T-cell (primary cell): ENCODE results near the gene CCL23. TPM values are rescaled to one million over a fixed set of nuclear protein-coding genes. Genes with fewer than 3 reads are reported as not detected.

Experiments used
- ATAC-seq, 4 experiments: fragments of 200-7000 bp in 3 of 4; fragments of 150-1000 bp in 1 of 4; cut with Tn5 transposase; replicated peaks in 1 of 4; 1 replicate in 3 of 4; 2 replicates in 1 of 4; pipeline ENCODE4 v1.10.0; 2021; ENCODE audit warnings: moderate library complexity in 3 of 4, mild to moderate bottlenecking in 2 of 4, moderate number of reproducible peaks in 1 of 4
- CTCF ChIA-PET, 2 donors: fragments of 300-600 bp; sonication (Branson Sonifier 250); formaldehyde crosslinking; loops; one replicate each; lab custom pipeline; 2022; ENCODE audit warnings: antibody characterized with exemption in 2 of 2; lab: Charles Lee
- POLR2A ChIA-PET, 2 donors: fragments of 300-600 bp; sonication (Branson Sonifier 250); formaldehyde crosslinking; loops; one replicate each; lab custom pipeline; 2022; ENCODE audit warnings: antibody characterized with exemption in 2 of 2; lab: Charles Lee
- DNase-seq, 35 experiments: peaks; one replicate each; pipeline versions ENCODE4 v3.0.0 to v3.0.0-alpha.2; 2013 to 2023
- H3K27ac ChIP-seq: one replicate; pipeline ENCODE4 v1.5.1; 2013; ENCODE audit warnings: low read length
- H3K27me3 ChIP-seq, 2 experiments: replicated peaks in 1 of 2; 1 replicate in 1 of 2; 2 replicates in 1 of 2; pipeline versions ENCODE4 v1.6.1 to v1.7.0; 2013; ENCODE audit warnings: low read length in 1 of 2, mixed read lengths in 1 of 2; ENCODE audit not compliant: control insufficient read depth in 2 of 2, insufficient read depth in 2 of 2; ENCODE audit errors: extremely low read depth in 1 of 2
- H3K36me3 ChIP-seq, 2 donors: 1 replicate in 1 of 2; 2 replicates in 1 of 2; pipeline versions ENCODE4 v1.6.1 to v1.7.0; 2013; ENCODE audit warnings: low read length in 1 of 2; ENCODE audit not compliant: control insufficient read depth in 2 of 2, insufficient read depth in 1 of 2; ENCODE audit errors: extremely low read depth in 1 of 2
- H3K4me1 ChIP-seq, 2 experiments: 1 replicate in 1 of 2; 2 replicates in 1 of 2; pipeline versions ENCODE4 v1.6.1 to v1.7.0; 2013; ENCODE audit warnings: low read length in 2 of 2, mixed read lengths in 1 of 2; ENCODE audit not compliant: insufficient read depth in 2 of 2, control insufficient read depth in 1 of 2; ENCODE audit errors: extremely low read depth in 1 of 2
- H3K4me3 ChIP-seq, 2 donors: 1 replicate in 1 of 2; 2 replicates in 1 of 2; pipeline versions ENCODE4 v1.5.1 to v1.7.0; 2013; ENCODE audit warnings: mild to moderate bottlenecking in 2 of 2, low read length in 1 of 2, moderate library complexity in 1 of 2; ENCODE audit not compliant: control insufficient read depth in 1 of 2; ENCODE audit errors: extremely low read depth in 1 of 2
- H3K9me3 ChIP-seq: 2 replicates; pipeline ENCODE4 v1.7.0; 2013
- H3K27ac Mint-ChIP-seq, 2 donors: one replicate each; pipeline ENCODE4 v1.8.0; 2020 to 2021; ENCODE audit warnings: mild to moderate bottlenecking in 2 of 2, mixed read lengths in 2 of 2
- H3K27me3 Mint-ChIP-seq, 2 donors: one replicate each; pipeline ENCODE4 v1.8.0; 2021 to 2022; ENCODE audit warnings: mixed read lengths in 2 of 2
- H3K36me3 Mint-ChIP-seq: one replicate; pipeline ENCODE4 v1.8.0; 2021; ENCODE audit warnings: mixed read lengths
- H3K4me1 Mint-ChIP-seq, 3 donors: one replicate each; pipeline ENCODE4 v1.8.0; 2020 to 2022; ENCODE audit warnings: mixed read lengths in 3 of 3, mild to moderate bottlenecking in 1 of 3
- H3K4me3 Mint-ChIP-seq, 3 donors: one replicate each; pipeline ENCODE4 v1.8.0; 2020 to 2022; ENCODE audit warnings: mild to moderate bottlenecking in 3 of 3, mixed read lengths in 3 of 3, moderate library complexity in 3 of 3
- H3K9me3 Mint-ChIP-seq, 3 donors: one replicate each; pipeline ENCODE4 v1.8.0; 2020 to 2022; ENCODE audit warnings: mixed read lengths in 3 of 3
- WGBS: methylation state at CpG from one replicate; pipeline ENCODE4 v1.1.5; 2013; ENCODE audit warnings: missing lambda C conversion rate; ENCODE audit not compliant: insufficient coverage; 5-methylcytosine and 5-hydroxymethylcytosine counted together
- total RNA-seq, 35 experiments: library from RNA in 6 of 35; stranded (reverse) in 6 of 35; fragments of 120-200 nt in 1 of 35; gene quantifications; one replicate each; pipeline versions ENCODE4 v1.2.1 to v1.2.4 and lab custom pipeline; 2013 to 2026

CCL23 gene
- total RNA-seq, 5 donors from 2014 or later (not counting 1 experiment from before 2014, with no cell fraction given): not detected

DNA sequence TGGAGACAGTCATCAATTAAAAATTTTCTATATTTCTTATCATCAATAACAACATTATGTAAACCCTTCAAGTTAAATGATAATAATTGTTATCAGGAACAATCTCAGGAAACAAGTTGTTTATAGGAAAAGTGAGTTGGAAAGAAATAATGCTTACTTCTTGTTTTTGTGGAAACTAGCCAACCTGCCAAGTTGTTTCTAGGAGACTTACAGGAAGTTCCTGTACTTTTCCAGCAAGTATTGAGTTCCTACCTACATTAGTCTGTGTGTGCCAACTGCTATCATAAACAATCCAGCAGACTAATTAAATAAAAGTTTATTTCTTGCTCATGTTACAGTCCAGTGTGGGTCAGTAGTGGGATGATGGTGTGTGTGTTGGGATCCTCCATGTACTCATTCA lies 29.6 kb downstream of the CCL23 start:
- H3K9me3 ChIP-seq: no peaks in the 10 kb centered on the region
- DNase-seq: no peak
- no peak overlapping the region for H3K4me3 ChIP-seq
- CTCF ChIA-PET: interaction anchor here in 1 of 2 donors (0.6 kb wide), 1 partner anchor 469 kb away, joined by 3 read pairs; no protein-coding TSS in a partner anchor
- H3K27me3 ChIP-seq: peaks cover 0 to 16% of the 10 kb centered on the region in 2 experiments
- POLR2A ChIA-PET: no interaction called here
- ATAC-seq: no peak
- no peak overlapping the region for H3K27ac ChIP-seq
- no peaks in the 10 kb centered on the region for H3K36me3 ChIP-seq
- peaks cover 12 to 17% of the 10 kb centered on the region in 2 donors for H3K27me3 Mint-ChIP-seq
- H3K4me1 ChIP-seq: no peaks in the 10 kb centered on the region
- H3K9me3 Mint-ChIP-seq: peaks cover 0 to 6% (median 5%) of the 10 kb centered on the region in 3 donors
- no peak overlapping the region for H3K27ac Mint-ChIP-seq
- H3K4me3 Mint-ChIP-seq: no peak overlapping the region
- H3K4me1 Mint-ChIP-seq: no peaks in the 10 kb centered on the region
- H3K36me3 Mint-ChIP-seq: peaks cover 3% of the 10 kb centered on the region

DNA sequence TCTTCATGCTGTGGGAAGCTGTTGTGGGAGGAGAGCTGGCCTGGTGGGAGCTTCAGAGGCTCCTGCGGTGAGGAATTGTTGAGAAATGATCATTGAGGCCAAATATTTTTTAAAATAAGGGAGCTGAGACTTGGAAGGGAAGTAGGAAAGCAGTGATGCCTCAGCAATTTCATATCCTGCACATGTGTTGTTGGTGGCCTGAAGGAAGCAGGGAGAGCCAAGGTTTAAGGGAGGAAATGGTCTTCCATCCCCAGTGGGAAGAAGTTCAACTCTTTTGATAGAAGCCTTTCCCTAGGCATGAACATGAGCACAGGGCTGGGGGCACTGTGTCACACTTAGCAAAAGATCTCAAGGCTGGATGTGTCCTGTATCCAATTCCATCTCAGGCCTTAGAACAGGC lies 31.1 kb downstream of the CCL23 start, which contains the start of gene CCL14:
Gene CCL14, minus strand, starts transcription at position 87 of the 400 bp plus-strand sequence. Its CDS starts 80 bp downstream, at position 7.
- Histone ChIP-seq H3K27me3 (peaks cover 0 to 10% of the 10 kb centered on the region in 2 experiments), H3K36me3 (no peaks in the 10 kb centered on the region), H3K9me3 (no peaks in the 10 kb centered on the region), H3K4me3 (no peak within 1 kb of the TSS), H3K4me1 (peaks cover 0 to 9% of the 10 kb centered on the region in 2 experiments), H3K27ac (no peak within 1 kb of the TSS)
- 100% methylated on average over 1 of the region's 1 CpG for WGBS
- DNase-seq (no peak), ATAC-seq (no peak)
- H3K9me3 Mint-ChIP-seq: peaks cover 0 to 6% (median 5%) of the 10 kb centered on the region in 3 donors
- ChIA-PET CTCF (no interaction called here), POLR2A (no interaction called here)
- no peak within 1 kb of the TSS for H3K27ac Mint-ChIP-seq
- peaks cover 0 to 7% of the 10 kb centered on the region in 2 donors for H3K27me3 Mint-ChIP-seq
- no peak within 1 kb of the TSS for H3K4me3 Mint-ChIP-seq
- H3K4me1 Mint-ChIP-seq: no peaks in the 10 kb centered on the region
- peaks cover 3% of the 10 kb centered on the region for H3K36me3 Mint-ChIP-seq

DNA sequence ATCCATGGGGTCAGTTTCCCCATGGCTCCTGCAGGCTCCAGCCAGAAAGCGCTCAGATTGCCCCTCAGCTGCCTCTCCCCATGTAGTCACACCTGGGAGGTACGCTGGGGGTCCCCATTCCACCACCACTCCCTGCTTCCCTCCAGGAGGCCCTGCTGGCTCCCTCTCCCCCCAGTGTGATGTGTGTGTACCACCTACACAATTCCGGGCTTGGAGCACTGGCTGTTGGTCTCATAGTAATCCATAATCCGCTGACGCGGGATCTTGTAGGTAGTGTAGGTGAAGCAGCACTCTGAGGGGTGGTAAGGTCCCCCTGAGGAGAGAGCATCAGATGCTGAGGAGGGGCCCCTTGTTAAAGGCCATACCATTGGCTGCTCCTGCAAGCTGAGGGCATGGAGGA lies 33.6 kb downstream of the CCL23 start:
- no peaks in the 10 kb centered on the region for H3K36me3 ChIP-seq
- Mint-ChIP-seq H3K9me3 (peaks cover 0 to 6% (median 3%) of the 10 kb centered on the region in 3 donors), H3K4me3 (no peak overlapping the region), H3K27me3 (peaks cover 3 to 10% of the 10 kb centered on the region in 2 donors), H3K36me3 (peaks cover 3% of the 10 kb centered on the region), H3K4me1 (no peaks in the 10 kb centered on the region), H3K27ac (no peak overlapping the region)
- no peak for DNase-seq
- H3K4me1 ChIP-seq: peaks cover 0 to 9% of the 10 kb centered on the region in 2 experiments
- CTCF ChIA-PET: no interaction called here
- H3K27me3 ChIP-seq: peaks cover 0 to 10% of the 10 kb centered on the region in 2 experiments
- H3K4me3 ChIP-seq: no peak overlapping the region
- H3K27ac ChIP-seq: no peak overlapping the region
- POLR2A ChIA-PET: no interaction called here
- no CpG with 5 or more reads among the region's 6 CpGs for WGBS
- ATAC-seq: no peak
- H3K9me3 ChIP-seq: no peaks in the 10 kb centered on the region

DNA sequence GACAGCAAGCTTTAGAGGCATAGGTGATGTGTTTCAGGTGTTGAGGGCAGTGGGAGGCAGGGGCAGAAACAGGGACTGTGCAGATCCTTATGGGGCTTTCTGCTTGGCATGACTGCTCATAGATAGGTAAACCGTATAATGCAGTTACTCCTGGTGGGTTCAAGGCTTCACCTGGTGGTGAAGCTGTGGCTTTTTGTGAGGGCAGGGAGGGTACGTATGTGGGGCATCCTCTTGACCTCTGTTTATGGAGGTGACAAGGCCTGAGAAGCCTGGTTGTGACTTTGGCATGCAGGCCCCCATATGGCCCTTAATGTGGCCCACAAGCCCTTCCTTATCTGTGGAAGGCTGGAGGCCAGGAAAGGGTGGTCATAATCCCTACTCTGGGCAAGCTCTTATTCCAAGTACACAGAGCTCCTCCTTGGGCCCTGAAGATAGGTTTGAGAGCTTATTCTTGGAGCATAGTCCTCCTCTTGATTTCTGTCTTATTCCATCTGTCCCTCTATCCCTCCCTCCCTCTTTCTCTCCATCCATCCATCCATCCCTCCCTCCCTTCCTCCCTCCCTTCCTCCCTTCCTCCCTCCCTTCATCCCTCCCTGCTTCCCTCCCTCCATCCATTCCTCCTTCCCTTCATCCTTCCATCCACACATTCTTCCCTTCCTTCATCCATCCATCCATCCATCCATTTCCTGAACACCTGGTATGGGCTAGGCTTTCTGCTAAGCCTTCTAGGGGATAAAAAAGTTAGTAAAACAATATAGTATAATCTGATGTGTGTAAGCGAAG lies 35.2 kb downstream of the CCL23 start:
- peaks cover 0 to 11% of the 10 kb centered on the region in 2 experiments for H3K27me3 ChIP-seq
- Mint-ChIP-seq H3K27me3 (peaks cover 8 to 10% of the 10 kb centered on the region in 2 donors), H3K4me3 (no peak overlapping the region), H3K4me1 (no peaks in the 10 kb centered on the region), H3K27ac (no peak overlapping the region), H3K9me3 (no peaks in the 10 kb centered on the region), H3K36me3 (no peaks in the 10 kb centered on the region)
- H3K36me3 ChIP-seq: no peaks in the 10 kb centered on the region
- H3K4me1 ChIP-seq: peaks cover 0 to 9% of the 10 kb centered on the region in 2 experiments
- H3K4me3 ChIP-seq: no peak overlapping the region
- CTCF ChIA-PET: interaction anchor here in 1 of 2 donors (0.5 to 1.0 kb wide), 3 partner anchors 18 to 1334 kb away, joined by 3 to 4 read pairs (median 3); no protein-coding TSS in a partner anchor
- 82% methylated on average over 2 of the region's 3 CpGs for WGBS
- H3K27ac ChIP-seq: no peak overlapping the region
- POLR2A ChIA-PET: no interaction called here
- H3K9me3 ChIP-seq: no peaks in the 10 kb centered on the region
- DNase-seq (no peak), ATAC-seq (no peak)

DNA sequence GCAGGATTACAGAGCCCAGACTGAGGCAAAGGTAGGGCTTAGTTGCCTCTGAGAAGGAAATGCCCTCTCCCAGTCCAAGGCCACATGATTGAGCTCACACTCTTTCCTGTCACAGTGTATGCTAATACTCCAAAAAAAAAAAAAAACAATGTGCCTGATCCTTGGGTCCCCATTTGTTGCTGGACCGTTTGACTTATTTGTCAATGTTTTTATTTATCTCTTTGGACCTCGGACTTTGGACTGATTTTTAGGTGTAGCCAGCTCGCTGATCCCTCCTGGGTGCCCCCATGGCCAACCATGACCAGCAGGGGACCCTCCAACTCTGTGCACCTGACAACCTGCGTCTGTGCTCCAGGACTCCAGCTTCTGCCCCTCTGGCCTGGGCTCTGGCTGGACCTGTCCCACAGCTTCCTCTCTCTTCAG lies 35.9 kb downstream of the CCL23 start:
- Histone ChIP-seq H3K27ac (no peak overlapping the region), H3K9me3 (no peaks in the 10 kb centered on the region), H3K4me3 (no peak overlapping the region), H3K36me3 (no peaks in the 10 kb centered on the region), H3K27me3 (peaks cover 0 to 13% of the 10 kb centered on the region in 2 experiments), H3K4me1 (peaks cover 0 to 9% of the 10 kb centered on the region in 2 experiments)
- WGBS: 81% methylated on average over 3 of the region's 4 CpGs
- no peak for ATAC-seq
- no peak overlapping the region for H3K4me3 Mint-ChIP-seq
- peak in 1 of 35 experiments; percentile 22 for DNase-seq
- POLR2A ChIA-PET: no interaction called here
- no peaks in the 10 kb centered on the region for H3K9me3 Mint-ChIP-seq
- no peak overlapping the region for H3K27ac Mint-ChIP-seq
- no peaks in the 10 kb centered on the region for H3K4me1 Mint-ChIP-seq
- H3K27me3 Mint-ChIP-seq: peaks cover 8 to 10% of the 10 kb centered on the region in 2 donors
- no peaks in the 10 kb centered on the region for H3K36me3 Mint-ChIP-seq
- CTCF ChIA-PET: interaction anchor here (0.6 to 1.0 kb wide), 4 partner anchors 107 to 1333 kb away, joined by 3 to 4 read pairs (median 4); no protein-coding TSS in a partner anchor

DNA sequence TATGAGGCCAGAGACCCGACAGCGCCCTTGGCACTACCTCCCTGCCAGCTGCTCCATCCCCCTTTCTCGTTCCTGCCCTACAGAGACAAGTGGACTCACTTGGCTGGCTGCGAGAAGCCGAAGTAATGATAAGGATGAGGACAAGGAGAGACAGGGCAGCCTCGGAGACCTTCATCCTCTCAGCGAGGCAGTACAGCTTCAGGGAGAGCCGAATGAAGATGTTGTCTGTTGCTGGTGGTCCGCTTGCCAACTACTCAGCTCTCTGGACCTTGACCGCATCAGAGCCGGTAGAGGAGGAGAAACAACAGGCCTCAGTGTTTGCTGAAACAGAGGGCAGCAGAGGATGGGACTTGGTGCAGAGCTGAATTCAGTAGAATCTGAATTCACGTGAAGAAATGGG lies 36.5 kb downstream of the CCL23 start, which contains the start of gene CCL16:
Gene CCL16, minus strand, starts transcription at position 252 of the 400 bp plus-strand sequence. Its CDS starts 77 bp downstream, at position 175.
- H3K9me3 Mint-ChIP-seq: no peaks in the 10 kb centered on the region
- Histone ChIP-seq H3K27ac (no peak within 1 kb of the TSS), H3K27me3 (peaks cover 0 to 13% of the 10 kb centered on the region in 2 experiments), H3K36me3 (no peaks in the 10 kb centered on the region), H3K4me1 (peaks cover 0 to 9% of the 10 kb centered on the region in 2 experiments), H3K4me3 (no peak within 1 kb of the TSS), H3K9me3 (no peaks in the 10 kb centered on the region)
- no peaks in the 10 kb centered on the region for H3K36me3 Mint-ChIP-seq
- H3K4me3 Mint-ChIP-seq: no peak within 1 kb of the TSS
- no peak for DNase-seq
- peaks cover 10% of the 10 kb centered on the region in 2 donors for H3K27me3 Mint-ChIP-seq
- 90% methylated on average over 6 of the region's 12 CpGs for WGBS
- no peaks in the 10 kb centered on the region for H3K4me1 Mint-ChIP-seq
- ChIA-PET CTCF (interaction anchor here (0.7 to 1.0 kb wide), 2 partner anchors 168 to 713 kb away, joined by 4 read pairs; no protein-coding TSS in a partner anchor), POLR2A (no interaction called here)
- ATAC-seq: no peak
- no peak within 1 kb of the TSS for H3K27ac Mint-ChIP-seq
